K562 (cell line): Measurements from ENCODE around the gene SCG2. TPM values are rescaled to one million over a fixed set of nuclear protein-coding genes. Genes with fewer than 3 reads are reported as not detected.

Source experiments
- ATAC-seq: fragments of 200-7000 bp; cut with Tn5 transposase; 3 replicates; pipeline ENCODE4 v1.9.1; 2020; ENCODE audit warnings: moderate library complexity
- BruUV-seq: library from RNA; stranded (reverse); fragments of 400-500 nt; replicated peaks from 2 replicates; lab custom pipeline; 2021; lab: Mats Ljungman, UMichigan
- CTCF ChIA-PET: fragments of 300-600 bp; formaldehyde crosslinking; extraction: SDS; loops from one replicate; lab custom pipeline; 2021; ENCODE audit warnings: low intra/inter-chr PET ratio; lab: Yijun Ruan, JAX
- POLR2A ChIA-PET: fragments of 300-600, 350-650 bp; sonication (Branson Sonifier 250); formaldehyde crosslinking; extraction: SDS; loops from one replicate; lab custom pipeline; 2021; ENCODE audit warnings: antibody characterized with exemption, inconsistent platforms; lab: Yijun Ruan, JAX
- DNase-seq, 4 experiments: peaks; one replicate each; pipeline versions ENCODE4 v3.0.0 to v3.0.0-alpha.2; 2011 to 2018; ENCODE audit warnings: low spot score in 3 of 4, mixed read lengths in 3 of 4; ENCODE audit errors: extremely low read depth in 1 of 4
- FAIRE-seq: peaks from 2 replicates; lab custom pipeline; 2011; peaks lifted over from hg19 to GRCh38; lab: Jason Lieb, UNC
- H2AFZ ChIP-seq: 2 replicates; pipeline ENCODE4 v1.6.0; 2011; ENCODE audit warnings: low read depth, low read length, control low read depth, inconsistent platforms
- H3K27ac ChIP-seq: fragments of 200-600 bp; 3 replicates; pipeline ENCODE4 v1.8.0; 2011; ENCODE audit warnings: low read depth, mild to moderate bottlenecking, control low read depth, inconsistent platforms, low read length, moderate library complexity, mixed read lengths; ENCODE audit errors: extremely low read depth
- H3K27me3 ChIP-seq, 2 experiments: fragments of 300-600 bp in 1 of 2; 2 replicates in 1 of 2; 3 replicates in 1 of 2; pipeline versions ENCODE4 v1.6.0 to v1.8.0; 2011; ENCODE audit warnings: inconsistent platforms in 2 of 2, low read length in 2 of 2, mild to moderate bottlenecking in 1 of 2, mixed read lengths in 1 of 2, moderate library complexity in 1 of 2; ENCODE audit not compliant: control insufficient read depth in 2 of 2, insufficient read depth in 2 of 2
- H3K36me3 ChIP-seq: fragments of 300-600 bp; 3 replicates; pipeline ENCODE4 v1.8.0; 2011; ENCODE audit warnings: mild to moderate bottlenecking, low read length, inconsistent platforms; ENCODE audit not compliant: control insufficient read depth, insufficient read depth
- H3K4me1 ChIP-seq, 2 experiments: fragments of 200-600 bp in 1 of 2; replicated peaks in 1 of 2; 2 replicates in 1 of 2; 3 replicates in 1 of 2; pipeline versions ENCODE4 v1.5.1 to v1.8.0; 2011; ENCODE audit warnings: inconsistent platforms in 2 of 2, low read length in 2 of 2, mild to moderate bottlenecking in 1 of 2, mixed read lengths in 1 of 2, moderate library complexity in 1 of 2; ENCODE audit not compliant: control insufficient read depth in 2 of 2, insufficient read depth in 2 of 2
- H3K4me2 ChIP-seq: 2 replicates; pipeline ENCODE4 v1.6.1; 2011; ENCODE audit warnings: low read length, control low read depth, inconsistent platforms, mixed read lengths; ENCODE audit not compliant: insufficient read depth
- H3K4me3 ChIP-seq: fragments of 200-600 bp; sonication (generic), shearing (Covaris generic); 2 replicates; pipeline ENCODE4 v1.5.1; 2016; ENCODE audit warnings: control low read depth, inconsistent platforms
- H3K79me2 ChIP-seq: fragments of 200-600 bp; 3 replicates; pipeline ENCODE4 v1.8.0; 2011; ENCODE audit warnings: low read length, inconsistent platforms; ENCODE audit not compliant: control insufficient read depth, insufficient read depth
- H3K9ac ChIP-seq, 2 experiments: 2 replicates each; pipeline versions ENCODE4 v1.6.0 to v1.6.1; 2011; ENCODE audit warnings: low read depth in 2 of 2, low read length in 2 of 2, control low read depth in 1 of 2, inconsistent platforms in 1 of 2, mild to moderate bottlenecking in 1 of 2, mixed read lengths in 1 of 2; ENCODE audit not compliant: insufficient read depth in 1 of 2
- H3K9me1 ChIP-seq: one replicate; pipeline ENCODE4 v1.6.0; 2011; ENCODE audit warnings: inconsistent platforms, mild to moderate bottlenecking, low read length, moderate library complexity; ENCODE audit not compliant: control insufficient read depth, insufficient read depth
- H3K9me3 ChIP-seq: replicated peaks from 2 replicates; pipeline ENCODE4 v1.5.1; 2011; ENCODE audit warnings: low read depth, low read length, inconsistent platforms; ENCODE audit not compliant: control insufficient read depth, insufficient read depth
- H4K20me1 ChIP-seq: replicated peaks from 2 replicates; pipeline ENCODE4 v1.6.1; 2011; ENCODE audit warnings: low read length, inconsistent platforms, mixed read lengths; ENCODE audit not compliant: control insufficient read depth, insufficient read depth
- CHD2 ChIP-seq: IDR thresholded peaks from 2 replicates; pipeline ENCODE4 v1.6.1; 2011; ENCODE audit warnings: low read depth, low read length
- DNMT1 ChIP-seq: fragments of 450-650 bp; IDR thresholded peaks from 2 replicates; pipeline ENCODE4 v1.6.1; 2016; ENCODE audit warnings: antibody characterized with exemption, mild to moderate bottlenecking
- ELK1 ChIP-seq: sonication (generic); formaldehyde crosslinking; IDR thresholded peaks from 2 replicates; pipeline ENCODE4 v1.8.1; 2022; ENCODE audit warnings: missing genetic modification reagents
- EZH2 ChIP-seq: IDR thresholded peaks from 2 replicates; pipeline ENCODE4 v1.6.1; 2012; ENCODE audit warnings: low read depth, mild to moderate bottlenecking, inconsistent platforms, low read length, borderline replicate concordance
- IRF1 ChIP-seq: sonication (generic); formaldehyde crosslinking; IDR thresholded peaks from 2 replicates; pipeline ENCODE4 v1.8.0; 2022; ENCODE audit warnings: missing genetic modification reagents, mild to moderate bottlenecking, borderline replicate concordance
- NCOA2 ChIP-seq, 2 experiments: fragments of 450-650 bp; IDR thresholded peaks; 2 replicates each; pipeline ENCODE4 v1.6.1; 2018; ENCODE audit warnings: mild to moderate bottlenecking in 2 of 2, moderate library complexity in 1 of 2; ENCODE audit not compliant: partially characterized antibody in 2 of 2
- PHTF2 ChIP-seq: fragments of 250-450 bp; sonication (Bioruptor Pico); IDR thresholded peaks from 2 replicates; pipeline ENCODE4 v1.5.0; 2021; ENCODE audit warnings: mild to moderate bottlenecking
- RBM25 ChIP-seq: fragments of 200-400 bp; formaldehyde crosslinking; IDR thresholded peaks from 2 replicates; pipeline ENCODE4 v1.6.1; 2018; ENCODE audit warnings: low read length, low read depth, moderate library complexity; ENCODE audit not compliant: severe bottlenecking
- RCOR1 ChIP-seq, 2 experiments: IDR thresholded peaks; 2 replicates each; pipeline ENCODE4 v1.6.1; 2012; ENCODE audit warnings: low read depth in 2 of 2, low read length in 2 of 2, borderline replicate concordance in 1 of 2, improper control_type of control experiment in 1 of 2
- SMAD2 ChIP-seq: fragments of 150-350 bp; IDR thresholded peaks from 2 replicates; pipeline ENCODE4 v1.6.1; 2014; ENCODE audit warnings: low read depth, mild to moderate bottlenecking, low read length
- ZBTB11 ChIP-seq, 3 experiments: fragments of 200-800 bp in 1 of 3; fragments of 250-450 bp in 1 of 3; fragments of 450-650 bp in 1 of 3; sonication (Bioruptor Pico) in 1 of 3; sonication (Bioruptor generic) in 1 of 3; formaldehyde crosslinking in 1 of 3; IDR thresholded peaks; 2 replicates each; pipeline versions ENCODE4 v1.6.1 to v1.8.0; 2016 to 2022; ENCODE audit warnings: mild to moderate bottlenecking in 2 of 3, missing genetic modification characterization in 2 of 3, missing compliant biosample characterization in 1 of 3, moderate library complexity in 1 of 3
- ZNF280A ChIP-seq: fragments of 450-650 bp; IDR thresholded peaks from 2 replicates; pipeline ENCODE4 v1.6.1; 2018; ENCODE audit warnings: mild to moderate bottlenecking, low read depth; ENCODE audit not compliant: partially characterized antibody
- ZNF41 ChIP-seq: fragments of 250-450 bp; sonication (Bioruptor Pico); conservative IDR thresholded peaks from 2 replicates; pipeline ENCODE4 v1.4.0; 2020; ENCODE audit warnings: mild to moderate bottlenecking
- ZNF561 ChIP-seq: fragments of 450-650 bp; formaldehyde crosslinking; conservative IDR thresholded peaks from 2 replicates; pipeline ENCODE4 v1.4.0; 2020; ENCODE audit warnings: mild to moderate bottlenecking, moderate library complexity
- WGBS: fragments of 100-300 bp; shearing (Covaris generic); methylation state at CpG from one replicate; pipeline ENCODE4 v1.1.6; 2016; ENCODE audit warnings: low coverage, mixed read lengths; ENCODE audit not compliant: insufficient coverage; ENCODE audit errors: missing lambda C conversion rate; 5-methylcytosine and 5-hydroxymethylcytosine counted together
- in situ Hi-C: fragments of 300-500 bp; cut with MboI; formaldehyde crosslinking; loops from 4 replicates; pipeline ENCODE4 v1.15.0; 2018; ENCODE audit warnings: inconsistent platforms, mixed read lengths
- intact Hi-C: fragments of 100-400 bp; cut with micrococcal nuclease; formaldehyde crosslinking; loops from 2 replicates; pipeline ENCODE4 v1.14.2; 2022
- polyA plus RNA-seq, 8 experiments: library from polyadenylated mRNA; depleted of rRNA in 4 of 8; stranded (reverse) in 5 of 8; unstranded in 3 of 8; fragments of >200 nt; fragmentation: Nextera tagmentation in 2 of 8; fragmentation: Illumina TruSeq in 1 of 8; extraction: Ambion mirVana in 2 of 8; extraction: Trizol in 1 of 8; gene quantifications; 2 replicates each; pipeline versions ENCODE4 v1.2.1 to v1.2.3, GENCODE V29; 2011 to 2014; ENCODE audit warnings: inconsistent platforms in 1 of 8, missing spikeins in 1 of 8
- total RNA-seq, 7 experiments: library from RNA; depleted of rRNA in 6 of 7; stranded (reverse); fragments of >200 nt in 6 of 7; fragmentation: Illumina TruSeq in 2 of 7; extraction: Trizol in 2 of 7; gene quantifications; 2 replicates each; pipeline versions ENCODE4 v1.2.1 to v1.2.3, GENCODE V29; 2011 to 2021; ENCODE audit warnings: low replicate concordance in 1 of 7

SCG2 gene
- total and polyA plus RNA-seq, 9 of the 15 experiments (the other 6 are each of a cell fraction or from before 2014, with no cell fraction given): 0.07 to 1.6 (median 1.1) TPM

- TF ChIP-seq ZBTB11 (CRISPR knock-in tag; IDR thresholded peaks at IDR 0.05) (no peak), ZNF41 (CRISPR knock-in tag) (no peak), PHTF2 (CRISPR knock-in tag) (no peak), EZH2 (no peak), ZNF561 (CRISPR knock-in tag) (no peak), ELK1 (no peak), NCOA2 (IDR thresholded peaks at IDR 0.05; ENCODE audit: partially characterized antibody in 2 of 2) (no peak), RCOR1 (IDR thresholded peaks at IDR 0.05; ENCODE audit: borderline replicate concordance in 1 of 2, low read depth in 2 of 2, low read length in 2 of 2) (no peak), SMAD2 (no peak), DNMT1 (no peak), ZNF280A (no peak), RBM25 (no peak), IRF1 (CRISPR knock-in tag) (no peak), CHD2 (no peak)
- BruUV-seq: no TSS peak
- Histone ChIP-seq H3K27me3 (no peaks in the 10 kb centered on the region), H4K20me1 (no peaks in the 10 kb centered on the region), H3K9ac (no peak overlapping the region), H3K27ac (no peak overlapping the region), H3K36me3 (no peaks in the 10 kb centered on the region), H3K4me2 (no peak overlapping the region), H3K4me1 (no peaks in the 10 kb centered on the region), H3K9me1 (no peaks in the 10 kb centered on the region), H3K4me3 (no peak overlapping the region), H3K9me3 (no peaks in the 10 kb centered on the region), H2AFZ (no peak overlapping the region), H3K79me2 (no peaks in the 10 kb centered on the region)
- no peak for DNase-seq
- WGBS: 0% methylated on average over 4 of the region's 4 CpGs
- in situ Hi-C loops: no loop called here
- ChIA-PET CTCF (no interaction called here), POLR2A (no interaction called here)
- intact Hi-C loops: no loop called here
- no peak for ATAC-seq
- no peak for FAIRE-seq
Measured at GRCh38 chr2:223594831-223595230, 7.3 kb downstream of the SCG2 start.
